Measurements from ENCODE around the gene HRH2.
"Not testable (repeated sequence)": the region's sequence is repeated elsewhere in the genome, so short reads cannot be mapped to it uniquely, and the experiment has no call there.

Gene HRH2

DNA sequence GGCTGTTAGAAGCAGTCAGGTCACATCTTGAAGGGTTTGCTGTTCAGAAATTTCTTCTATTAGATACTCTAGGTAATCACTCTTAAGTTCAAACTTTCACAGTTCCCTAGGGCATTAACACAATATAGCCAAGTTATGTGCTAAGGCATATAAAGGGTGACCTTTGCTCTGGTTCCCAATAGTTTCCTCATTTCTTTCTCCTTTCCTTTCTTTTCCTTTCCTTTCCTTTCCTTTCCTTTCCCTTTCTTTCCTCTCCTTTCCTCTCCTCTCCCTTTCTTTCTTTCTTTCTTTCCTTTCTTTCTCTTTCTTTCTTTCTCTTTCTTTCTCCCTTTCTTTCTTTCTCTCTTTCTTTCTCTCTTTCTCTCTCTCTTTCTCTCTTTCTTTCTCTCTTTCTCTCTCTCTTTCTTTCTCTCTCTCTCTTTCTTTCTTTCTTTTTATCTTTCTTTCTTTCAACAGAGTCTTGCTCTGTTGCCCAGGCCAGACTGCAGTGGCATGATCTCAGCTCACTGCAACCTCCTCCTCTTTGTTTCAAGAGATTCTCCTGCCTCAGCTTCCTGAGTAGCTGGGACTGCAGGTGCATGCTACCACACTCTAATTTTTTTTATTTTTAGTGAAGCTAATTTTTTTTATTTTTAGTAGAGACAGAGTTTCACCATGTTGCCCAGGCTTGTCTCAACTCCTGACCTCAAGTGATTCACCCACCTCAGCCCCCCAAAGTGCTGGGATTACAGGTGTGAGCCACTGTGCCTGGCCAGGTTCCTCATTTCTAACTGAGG is 7.3 kb upstream of the HRH2 start:
- DNase-seq = not testable (repeated sequence)

DNA sequence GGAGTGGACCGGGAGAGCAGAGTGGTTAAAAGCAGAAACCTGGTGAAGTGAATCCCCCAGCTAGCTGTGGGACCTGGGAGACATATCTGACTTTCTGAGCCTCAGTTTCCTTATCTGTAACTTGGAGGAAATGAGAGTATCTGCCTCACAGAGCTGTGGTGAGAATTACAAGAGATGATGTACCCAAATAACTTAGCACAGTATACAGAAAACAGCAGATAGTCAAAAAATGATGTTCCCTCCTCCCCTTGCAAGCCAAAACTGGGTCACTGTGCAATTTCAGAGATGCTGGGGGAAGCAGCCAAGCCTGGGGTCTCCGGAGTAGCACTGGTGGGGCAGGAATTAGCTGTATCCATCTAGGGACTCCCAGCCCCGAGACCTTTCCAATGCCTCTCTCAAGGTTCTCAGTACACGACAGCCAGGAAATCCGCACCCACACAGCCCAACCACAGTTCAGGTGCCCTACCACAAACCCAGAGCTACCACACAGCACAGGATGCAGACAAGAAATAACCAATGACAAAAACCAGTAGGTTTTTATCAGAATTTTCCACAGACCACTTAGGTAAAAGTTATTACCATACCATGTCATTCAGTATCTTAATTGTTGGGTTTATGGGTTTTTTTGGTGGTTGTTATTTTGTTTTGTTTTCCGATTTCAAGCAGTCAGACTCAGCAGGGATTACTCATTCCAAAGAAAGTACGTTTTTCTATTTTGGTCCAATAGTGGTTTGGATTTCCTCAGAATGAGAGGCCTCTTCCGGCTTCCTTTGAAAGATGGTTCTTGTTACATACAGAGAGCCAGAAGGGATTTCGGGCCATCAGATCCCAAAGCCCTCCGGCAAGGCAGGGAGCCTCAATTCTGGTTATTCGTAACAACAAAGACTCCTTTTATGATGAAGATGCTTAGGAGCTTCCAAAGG is 4.9 kb upstream of the HRH2 start:
- no peak for DNase-seq

- no peak for DNase-seq
These were observed 4.1 kb upstream of the HRH2 start for GRCh38 chr5:175653763-175654162.

- no peak for DNase-seq
These were observed 3.5 kb upstream of the HRH2 start for GRCh38 chr5:175654339-175654738.

DNA sequence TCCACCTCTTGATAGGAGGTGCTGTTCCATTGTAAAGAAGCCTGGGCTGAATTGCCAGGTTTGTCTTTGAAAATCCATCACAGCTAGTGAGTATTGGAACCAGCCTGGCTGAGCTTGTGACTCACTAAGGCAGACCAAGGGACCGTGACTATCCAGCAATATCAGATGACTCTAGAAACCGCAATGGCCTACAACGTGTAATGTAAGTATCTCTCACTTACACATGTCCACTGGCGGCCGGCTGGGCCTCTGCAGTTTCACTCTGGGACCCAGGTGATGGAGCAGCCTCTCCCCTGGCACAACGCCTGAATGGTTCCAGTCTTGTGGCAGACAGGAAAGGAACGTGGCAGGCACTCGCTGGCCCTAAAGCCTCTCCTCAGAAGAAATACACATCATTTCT is 3.1 kb upstream of the HRH2 start:
- DNase-seq = no peak

- no peak for DNase-seq
These were observed 2.5 kb upstream of the HRH2 start for GRCh38 chr5:175655411-175655810.

DNA sequence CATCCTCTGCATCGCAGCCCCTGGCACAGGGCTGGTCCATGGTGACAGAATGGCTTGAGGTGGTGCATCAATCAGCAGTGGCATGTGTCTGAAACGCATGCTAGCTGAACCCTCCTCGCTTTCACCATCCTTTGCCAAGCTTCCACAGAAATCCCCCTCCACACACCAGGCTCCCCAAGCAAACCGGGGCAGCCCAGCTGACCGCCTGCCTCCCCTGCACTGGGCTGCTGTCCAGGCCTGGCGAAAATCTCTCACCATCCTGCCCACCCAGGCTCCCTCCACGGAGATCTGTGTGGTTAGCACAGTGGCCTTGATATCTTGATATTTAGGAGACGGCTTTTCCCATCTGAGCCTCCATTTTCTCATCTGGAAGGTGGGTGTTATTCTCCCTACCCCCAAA is 905 bp upstream of the HRH2 start:
- no peak for DNase-seq

DNA sequence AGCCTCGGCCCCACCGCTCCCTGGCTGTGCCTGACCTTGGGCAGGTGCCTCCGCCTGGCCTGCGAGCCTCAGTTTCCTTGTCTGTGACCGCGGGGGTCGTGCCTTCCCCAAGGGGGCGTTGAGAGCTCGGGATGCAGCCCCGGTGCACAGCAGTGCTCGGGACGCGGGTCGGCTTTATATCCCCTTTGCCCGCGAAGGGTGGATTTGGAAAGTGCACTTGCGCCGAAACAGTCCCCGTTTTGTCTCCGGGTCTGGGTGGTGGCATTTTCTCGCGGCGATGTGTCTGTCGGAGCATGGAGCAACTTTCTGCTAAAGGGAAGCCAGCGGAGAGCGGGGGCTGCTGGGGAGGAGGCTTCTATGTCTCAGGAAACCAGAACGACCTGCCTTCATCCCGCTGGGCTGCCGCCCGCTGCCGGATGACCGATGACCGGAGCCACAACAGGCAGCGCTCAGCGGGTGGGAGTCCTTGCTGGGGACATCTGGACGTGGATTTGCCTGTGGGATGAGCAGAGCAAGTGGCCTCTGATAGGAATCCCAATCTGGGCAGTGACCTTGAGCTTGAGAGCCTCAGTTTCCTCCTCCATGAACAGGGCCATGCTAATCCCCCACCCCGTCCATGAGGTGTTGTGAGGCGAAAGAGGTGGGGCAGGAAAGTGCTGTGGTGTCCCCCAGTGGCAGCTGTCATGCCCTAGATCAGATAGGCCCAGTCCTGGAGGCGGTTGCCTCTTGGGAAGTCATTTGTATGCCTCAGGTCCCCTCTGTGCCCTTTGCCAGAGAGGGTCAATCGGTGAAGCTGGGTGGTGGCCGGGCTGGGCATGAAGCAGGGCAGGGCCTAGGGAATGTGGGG is 651 bp downstream of the HRH2 start:
- DNase-seq = no peak

DNA sequence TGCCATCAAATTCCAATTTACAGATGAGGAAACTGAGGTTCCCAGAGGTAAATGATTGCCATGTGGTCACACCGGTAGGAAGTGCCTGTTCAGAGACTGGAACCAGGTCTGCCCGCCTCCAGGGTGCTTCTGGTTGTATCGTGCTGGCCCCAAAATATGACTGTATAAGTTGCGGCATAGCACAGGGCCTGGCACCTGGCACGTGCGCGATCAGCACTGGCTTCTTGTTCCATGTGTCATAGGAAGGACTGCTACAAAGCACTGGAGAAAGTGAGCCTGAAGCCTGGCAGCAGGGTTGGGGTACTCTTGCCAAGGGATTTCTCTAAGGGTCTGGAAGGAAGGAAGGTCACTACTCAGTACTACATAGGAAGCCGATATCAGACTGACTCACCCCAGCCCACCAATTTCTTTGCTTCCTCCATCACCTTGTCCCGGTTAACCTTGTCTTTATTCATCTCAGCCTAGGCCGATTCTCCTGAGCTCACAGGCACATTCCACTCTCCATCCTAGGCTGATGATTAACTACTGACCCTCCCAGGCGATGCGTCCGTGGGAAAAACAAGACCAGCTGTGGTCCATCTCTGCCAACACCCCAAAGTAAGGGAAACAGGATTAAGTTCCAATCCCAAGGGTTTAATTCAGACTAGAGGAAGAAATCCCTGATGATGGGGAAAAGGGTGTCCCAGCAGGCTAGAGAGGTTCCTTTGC is 1.8 kb downstream of the HRH2 start:
- no peak for DNase-seq

GRCh38 chr5:175663186-175664184 is 5.6 kb downstream of the HRH2 start:
- DNase-seq = no peak

- DNase-seq = no peak
These were observed 6.9 kb downstream of the HRH2 start for GRCh38 chr5:175664723-175665122.

GRCh38 chr5:175666216-175666615 is 8.3 kb downstream of the HRH2 start:
- DNase-seq = no peak

- no peak for DNase-seq
These were observed 10.1 kb downstream of the HRH2 start for GRCh38 chr5:175668006-175668405.

DNA sequence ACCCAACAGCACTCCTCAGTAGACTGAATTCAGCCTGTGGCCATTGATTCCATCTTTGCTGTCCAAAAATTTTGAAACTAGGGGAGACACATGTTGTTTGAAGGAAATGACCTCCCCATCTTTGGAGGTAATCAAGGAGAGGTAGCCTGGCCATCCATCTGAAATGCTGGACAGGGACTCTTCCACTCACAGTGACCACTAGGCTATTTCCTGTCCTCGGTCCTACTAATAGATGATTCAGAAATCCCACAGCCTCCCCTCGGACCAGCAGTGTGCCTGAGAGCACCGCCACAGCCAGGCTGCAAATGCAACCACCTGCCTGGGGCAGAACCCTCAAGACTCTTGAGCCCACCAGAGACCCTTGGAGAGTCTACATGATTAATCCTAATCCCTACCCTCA is 12.5 kb downstream of the HRH2 start:
- DNase-seq = no peak

GRCh38 chr5:175671013-175671412 is 13.1 kb downstream of the HRH2 start:
- DNase-seq = no peak

DNA sequence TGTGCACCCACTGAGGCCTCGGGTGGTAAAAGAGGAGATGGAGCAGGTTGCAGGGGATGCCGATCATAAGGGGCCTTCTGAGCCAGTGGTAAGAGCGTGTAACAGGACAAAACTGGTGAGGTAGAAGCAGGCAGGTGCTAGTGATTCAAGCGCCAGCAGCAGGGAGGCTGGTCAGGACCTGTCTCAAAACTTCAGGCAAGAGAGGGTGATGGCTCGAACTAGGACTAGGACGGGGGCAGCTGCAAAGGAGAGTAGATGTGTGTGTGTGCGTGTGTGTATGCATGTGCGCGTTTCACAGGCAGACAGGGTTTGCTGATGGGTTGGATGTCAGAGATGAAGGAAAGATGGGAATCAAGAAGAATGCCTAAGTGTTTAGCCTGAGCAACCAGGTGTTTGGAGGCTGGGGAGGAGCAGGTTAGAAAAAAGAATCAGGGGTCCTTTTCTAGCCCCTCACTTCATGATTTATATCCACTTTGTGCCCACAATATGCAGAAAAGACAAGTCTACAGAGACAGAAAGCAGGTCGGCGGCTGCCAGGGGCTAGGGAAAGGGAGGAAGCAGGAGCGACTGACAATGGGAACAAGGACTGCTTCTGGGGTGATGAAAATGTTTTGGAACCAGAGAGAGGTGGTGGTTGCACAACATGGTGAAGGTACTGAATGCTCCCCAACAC is 15.2 kb downstream of the HRH2 start:
- no peak for DNase-seq

DNA sequence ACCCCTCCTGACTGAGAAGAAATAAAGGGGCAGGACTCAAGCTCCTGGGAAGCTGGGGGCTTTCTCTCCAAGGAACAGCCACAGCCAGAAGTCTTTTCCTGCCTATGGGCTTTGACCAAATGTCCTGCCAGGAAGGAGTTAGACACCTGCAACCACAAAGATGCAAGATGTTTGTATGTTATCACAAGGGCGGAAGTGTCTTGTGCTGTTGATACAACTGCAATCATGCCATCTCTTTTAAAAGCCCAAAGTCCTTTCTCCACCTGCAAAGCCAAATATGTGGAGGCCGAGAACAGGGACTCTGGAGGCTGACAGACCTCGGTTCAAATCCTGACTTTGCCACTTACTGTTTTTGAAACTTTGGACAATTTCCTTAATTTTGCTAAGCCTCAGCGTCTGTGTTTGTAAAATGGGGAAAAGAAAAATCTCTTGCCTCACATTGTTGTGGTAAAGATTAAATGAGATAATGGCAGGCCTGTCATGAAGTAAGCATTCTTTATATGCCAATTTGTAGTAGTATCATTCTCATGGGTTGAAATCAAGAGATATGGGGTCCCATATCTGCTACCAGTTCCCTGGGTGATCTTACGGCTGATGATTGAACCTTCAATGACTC is 17.0 kb downstream of the HRH2 start:
- DNase-seq = no peak

- DNase-seq = no peak
These were observed 18.0 kb downstream of the HRH2 start for GRCh38 chr5:175675873-175676272.

DNA sequence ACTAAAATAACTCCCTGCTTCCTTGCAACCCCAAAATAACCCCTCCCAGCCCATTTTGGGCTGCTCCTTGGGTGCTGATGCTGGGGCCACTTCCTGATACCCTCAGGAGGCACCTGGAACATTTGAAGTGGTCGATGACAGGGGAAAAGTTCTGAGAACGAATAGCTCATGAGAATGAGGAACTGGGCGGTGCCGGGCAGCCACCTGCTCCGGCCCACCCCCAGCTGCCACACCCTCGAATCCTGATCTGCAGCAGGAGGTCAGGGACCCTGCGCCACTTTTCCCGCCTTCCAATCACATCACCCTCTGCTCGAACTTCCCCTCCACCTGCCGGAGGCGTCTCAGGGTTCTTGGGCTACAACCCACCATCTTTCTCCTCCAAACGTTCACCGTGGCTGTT is 19.7 kb downstream of the HRH2 start:
- DNase-seq = no peak

GRCh38 chr5:175678074-175678473 is 20.2 kb downstream of the HRH2 start:
- DNase-seq = no peak
